Uterus (tissue), 4 donors: Measurements from ENCODE around the gene ZNF682. TPM values are rescaled to one million over a fixed set of nuclear protein-coding genes. Genes with fewer than 3 reads are reported as not detected.
"Not testable (repeated sequence)": the region's sequence is repeated elsewhere in the genome, so short reads cannot be mapped to it uniquely, and the experiment has no call there.

Source experiments
- DNase-seq, 2 donors: peaks; one replicate each; pipeline ENCODE4 v3.0.0-alpha.2; 2019 to 2020
- H3K27ac ChIP-seq, 2 donors: fragments of 200-600 bp; sonication (generic); 1 replicate in 1 of 2; 2 replicates in 1 of 2; pipeline ENCODE4 v1.5.1; 2016 to 2018
- H3K27me3 ChIP-seq, 2 donors: fragments of 200-600 bp; sonication (generic); one replicate each; pipeline ENCODE4 v1.5.1; 2018 to 2019; ENCODE audit warnings: control low read depth in 1 of 2
- H3K36me3 ChIP-seq, 2 donors: fragments of 200-600 bp; sonication (generic); one replicate each; pipeline ENCODE4 v1.5.1; 2019; ENCODE audit warnings: control low read depth in 1 of 2
- H3K4me1 ChIP-seq, 2 donors: fragments of 200-600 bp; sonication (generic); one replicate each; pipeline ENCODE4 v1.5.1; 2018 to 2019; ENCODE audit warnings: control low read depth in 1 of 2
- H3K4me3 ChIP-seq, 2 donors: fragments of 200-600 bp; sonication (generic); 1 replicate in 1 of 2; 2 replicates in 1 of 2; pipeline ENCODE4 v1.5.1; 2018 to 2019; ENCODE audit warnings: mild to moderate bottlenecking in 1 of 2
- H3K9me3 ChIP-seq, 2 donors: fragments of 200-600 bp; sonication (generic); one replicate each; pipeline ENCODE4 v1.5.1; 2019; ENCODE audit warnings: control low read depth in 1 of 2
- CTCF ChIP-seq, 4 experiments: fragments of 200-600 bp in 2 of 4; fragments of 450-650 bp in 2 of 4; sonication (generic) in 2 of 4; IDR thresholded peaks; one replicate each; pipeline ENCODE4 v1.5.1; 2016 to 2019; ENCODE audit warnings: antibody characterized with exemption in 4 of 4, mild to moderate bottlenecking in 2 of 4, moderate library complexity in 1 of 4
- POLR2A ChIP-seq, 2 donors: fragments of 450-650 bp; IDR thresholded peaks; one replicate each; pipeline ENCODE4 v1.6.1; 2016; ENCODE audit warnings: antibody characterized with exemption in 2 of 2, mild to moderate bottlenecking in 1 of 2, moderate library complexity in 1 of 2
- intact Hi-C: fragments of 100-400 bp; cut with DNase I; formaldehyde crosslinking; loops from one replicate; pipeline ENCODE4 v1.15.1; 2023; ENCODE audit warnings: low total_unique reads
- total RNA-seq, 4 donors: library from RNA; depleted of rRNA in 3 of 4; stranded (reverse); fragments of >200 nt in 3 of 4; gene quantifications; one replicate each; pipeline versions ENCODE4 v1.1.0 to v1.2.4, GENCODE V29; 2014 to 2023
- donor health status: DM: yes; HTN: yes; CAD: no.

The ZNF682 gene
- total RNA-seq, 4 donors from 2014 or later, result 1.3 to 6.8 (median 4.9) TPM

- no peak overlapping the region for H3K4me3 ChIP-seq
- TF ChIP-seq POLR2A (IDR thresholded peaks at IDR 0.05) (no peak), CTCF (IDR thresholded peaks at IDR 0.05) (no peak)
- no peak for DNase-seq
These were observed 27.6 kb upstream of the ZNF682 start for GRCh38 chr19:20066861-20067260.

GRCh38 chr19:20060282-20060681 lies 21.0 kb upstream of the ZNF682 start:
- no peaks in the 10 kb centered on the region for H3K9me3 ChIP-seq
- no peak overlapping the region for H3K27ac ChIP-seq
- H3K27me3 ChIP-seq, result no peaks in the 10 kb centered on the region
- no peaks in the 10 kb centered on the region for H3K4me1 ChIP-seq
- TF ChIP-seq CTCF (IDR thresholded peaks at IDR 0.05) (no peak), POLR2A (IDR thresholded peaks at IDR 0.05) (no peak)
- intact Hi-C loops, result no loop called here
- no peaks in the 10 kb centered on the region for H3K36me3 ChIP-seq
- no peak for DNase-seq
- H3K4me3 ChIP-seq, result no peak overlapping the region

More at GRCh38 chr19:20066861-20067260, 27.6 kb upstream of the ZNF682 start:
- no peaks in the 10 kb centered on the region for H3K36me3 ChIP-seq
- no peaks in the 10 kb centered on the region for H3K4me1 ChIP-seq
- no peaks in the 10 kb centered on the region for H3K9me3 ChIP-seq
- H3K27ac ChIP-seq, result no peak overlapping the region
- intact Hi-C loops, result no loop called here
- no peaks in the 10 kb centered on the region for H3K27me3 ChIP-seq

- H3K9me3 ChIP-seq, H3K27me3 ChIP-seq, H3K4me1 ChIP-seq, H3K36me3 ChIP-seq, H3K4me3 ChIP-seq, H3K27ac ChIP-seq, DNase-seq, intact Hi-C loops: not testable (repeated sequence)
These were observed 19.4 kb upstream of the ZNF682 start for GRCh38 chr19:20058738-20059137.

GRCh38 chr19:20051841-20052768 lies 12.8 kb upstream of the ZNF682 start:
- Histone ChIP-seq H3K9me3 (no peaks in the 10 kb centered on the region), H3K27ac (peak overlapping the region; percentile 82 to 85), H3K36me3 (no peaks in the 10 kb centered on the region), H3K27me3 (no peaks in the 10 kb centered on the region), H3K4me1 (no peaks in the 10 kb centered on the region), H3K4me3 (peak overlapping the region; percentile 47 to 55)
- TF ChIP-seq CTCF (IDR thresholded peaks at IDR 0.05) (peak in 1 of 4 experiments; percentile 26), POLR2A (IDR thresholded peaks at IDR 0.05) (peak; percentile 33 to 56)
- peak; percentile 92 to 94 for DNase-seq
- intact Hi-C loops, result no loop called here

- H3K36me3 ChIP-seq, H3K9me3 ChIP-seq, H3K4me3 ChIP-seq, intact Hi-C loops, DNase-seq, H3K27me3 ChIP-seq, H3K4me1 ChIP-seq: not testable (repeated sequence)
- peak overlapping the region in 1 of 2 donors; percentile 42 for H3K27ac ChIP-seq
These were observed 6.4 kb upstream of the ZNF682 start for GRCh38 chr19:20045742-20046141.

- no peaks in the 10 kb centered on the region for H3K4me1 ChIP-seq
- H3K4me3 ChIP-seq, result no peak overlapping the region
- peak in 1 of 2 donors; percentile 43 for DNase-seq
- no peak overlapping the region for H3K27ac ChIP-seq
- no peaks in the 10 kb centered on the region for H3K27me3 ChIP-seq
- TF ChIP-seq POLR2A (IDR thresholded peaks at IDR 0.05) (no peak), CTCF (IDR thresholded peaks at IDR 0.05) (no peak)
- intact Hi-C loops, result no loop called here
- H3K36me3 ChIP-seq, result no peaks in the 10 kb centered on the region
- no peaks in the 10 kb centered on the region for H3K9me3 ChIP-seq
These were observed 5.4 kb upstream of the ZNF682 start for GRCh38 chr19:20044663-20045062.
